ENCODE data around the gene OLIG1.

OLIG1 gene

DNA sequence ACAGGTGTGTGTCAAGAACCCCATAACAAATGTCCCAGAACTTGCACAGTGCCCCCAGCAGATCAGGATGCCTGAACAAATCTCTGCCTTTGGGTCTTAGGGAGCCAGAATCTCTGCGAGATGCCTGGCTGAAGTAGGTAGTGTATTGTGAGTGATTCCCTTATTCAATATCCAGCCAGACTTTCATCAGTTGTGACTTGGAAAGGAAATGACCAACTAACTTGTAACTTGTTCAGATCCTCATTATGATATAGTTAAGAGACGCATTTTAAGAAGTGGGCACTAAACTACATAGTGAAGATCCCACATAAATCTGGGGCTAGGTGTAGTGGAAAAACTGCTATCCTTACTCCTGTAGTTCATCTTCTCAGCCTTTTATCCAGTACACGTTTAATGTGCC is 32.4 kb upstream of the OLIG1 start:
- no peak for DNase-seq
- TF ChIP-seq POLR2A (IDR thresholded peaks at IDR 0.05; ENCODE audit: low read length), result no peak
- no peak for TF ChIP-seq GATA1 (IDR thresholded peaks at IDR 0.05; ENCODE audit: low read depth, low read length)

DNA sequence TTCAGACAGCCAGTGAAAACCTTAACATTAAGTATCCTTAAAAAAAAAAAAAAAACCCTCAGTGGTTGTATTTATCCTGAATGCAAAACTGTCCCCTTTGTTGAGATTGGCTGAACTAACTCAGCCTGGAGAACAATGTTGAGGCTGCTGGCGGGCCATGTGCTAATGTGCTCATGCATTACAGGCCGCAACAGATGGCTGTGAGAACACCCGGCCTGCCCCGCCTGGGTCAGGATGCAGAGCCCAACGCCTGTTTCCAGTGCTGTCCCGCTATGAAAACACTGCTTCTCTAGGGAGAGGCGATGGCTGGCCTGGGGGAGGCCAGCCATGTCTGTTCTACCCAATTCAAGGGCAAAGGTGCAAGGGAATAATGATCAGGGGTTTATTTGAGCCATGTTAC is 30.4 kb upstream of the OLIG1 start:
- DNase-seq, result no peak
- TF ChIP-seq GATA1 (IDR thresholded peaks at IDR 0.05; ENCODE audit: low read depth, low read length), result no peak

DNA sequence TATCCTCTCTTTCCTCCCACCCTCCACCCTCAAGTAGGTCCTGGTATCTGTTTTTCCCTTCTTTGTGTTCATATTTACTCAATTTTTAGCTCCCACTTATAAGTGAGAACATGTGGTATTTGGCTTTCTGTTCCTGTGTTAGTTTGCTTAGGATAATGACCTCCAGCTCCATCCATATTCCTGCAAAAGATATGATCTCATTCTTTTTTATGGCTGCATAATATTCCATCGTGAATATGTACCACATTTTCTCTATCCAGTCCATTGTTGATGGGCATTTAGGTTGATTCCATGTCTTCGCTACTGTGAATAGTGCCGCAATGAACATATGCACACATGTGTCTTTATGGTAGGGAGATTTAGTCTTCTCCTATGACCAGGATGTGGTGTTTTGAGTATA is 29.7 kb upstream of the OLIG1 start:
- no peak for DNase-seq
- TF ChIP-seq GATA1 (IDR thresholded peaks at IDR 0.05; ENCODE audit: low read depth, low read length) (no peak), POLR2A (IDR thresholded peaks at IDR 0.05; ENCODE audit: low read length) (no peak)

DNA sequence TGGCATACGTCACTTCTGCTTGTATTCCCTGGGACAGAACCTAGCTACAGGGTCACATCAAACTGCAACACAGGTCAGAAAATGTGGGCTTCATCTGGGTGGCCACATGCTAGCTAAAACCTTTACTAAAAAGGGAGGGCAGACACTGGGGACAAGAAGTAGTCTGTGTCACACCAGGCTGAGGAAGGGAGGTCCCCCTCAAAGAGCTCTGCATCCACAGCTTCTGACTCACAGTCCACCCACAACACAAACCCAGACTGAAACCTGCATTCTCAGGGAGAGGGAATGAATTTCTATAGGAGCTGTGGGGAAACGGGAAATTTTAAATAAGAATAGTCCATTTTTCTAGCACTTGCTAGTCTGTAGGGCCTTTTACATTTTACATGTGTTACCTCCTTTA is 28.0 kb upstream of the OLIG1 start:
- no peak for DNase-seq
- TF ChIP-seq POLR2A (IDR thresholded peaks at IDR 0.05; ENCODE audit: low read length) (no peak), GATA1 (IDR thresholded peaks at IDR 0.05; ENCODE audit: low read depth, low read length) (no peak)

DNA sequence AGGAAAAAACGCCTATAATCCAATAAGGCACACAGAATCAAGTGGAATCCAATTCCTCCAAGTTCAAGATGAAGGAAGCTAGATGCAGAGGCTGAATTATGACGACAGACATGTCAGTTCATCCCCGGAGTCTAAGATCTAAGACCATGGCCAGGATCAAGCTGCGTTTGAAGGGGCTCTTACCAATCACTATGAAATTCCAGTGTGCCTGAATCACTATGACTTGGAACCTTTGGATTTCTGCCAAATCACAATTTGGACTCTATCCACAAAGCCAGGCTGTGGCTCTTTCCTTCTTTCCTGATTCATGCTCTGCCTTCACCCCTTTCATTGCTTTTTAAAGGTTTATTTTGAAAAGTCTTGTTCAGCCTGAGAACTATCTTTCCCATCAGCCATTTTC is 27.1 kb upstream of the OLIG1 start:
- TF ChIP-seq POLR2A (IDR thresholded peaks at IDR 0.05; ENCODE audit: low read length) (no peak), GATA1 (IDR thresholded peaks at IDR 0.05; ENCODE audit: low read depth, low read length) (no peak)

DNA sequence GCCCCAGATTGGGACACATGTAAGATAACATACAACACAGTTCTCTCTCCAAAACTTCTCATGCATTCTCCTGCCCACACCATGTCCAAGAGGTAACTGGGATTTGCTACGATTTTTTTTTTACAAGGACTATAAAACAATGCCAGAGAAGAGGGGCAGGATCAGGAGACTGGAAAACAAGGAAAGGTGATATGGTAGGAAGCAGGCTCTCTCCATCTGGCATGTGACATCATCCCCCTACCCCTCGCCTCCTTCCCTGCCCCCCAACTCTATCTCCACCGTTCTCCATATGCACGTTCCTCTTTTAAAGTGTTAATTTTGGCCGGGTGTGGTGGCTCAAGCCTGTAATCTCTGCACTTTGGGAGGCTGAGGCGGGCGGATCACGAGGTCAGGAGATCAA is 23.5 kb upstream of the OLIG1 start:
- no peak for DNase-seq
- TF ChIP-seq POLR2A (IDR thresholded peaks at IDR 0.05; ENCODE audit: low read length), result no peak

More for the DNA sequence above, 27.1 kb upstream of the OLIG1 start:
- DNase-seq, result no peak

DNA sequence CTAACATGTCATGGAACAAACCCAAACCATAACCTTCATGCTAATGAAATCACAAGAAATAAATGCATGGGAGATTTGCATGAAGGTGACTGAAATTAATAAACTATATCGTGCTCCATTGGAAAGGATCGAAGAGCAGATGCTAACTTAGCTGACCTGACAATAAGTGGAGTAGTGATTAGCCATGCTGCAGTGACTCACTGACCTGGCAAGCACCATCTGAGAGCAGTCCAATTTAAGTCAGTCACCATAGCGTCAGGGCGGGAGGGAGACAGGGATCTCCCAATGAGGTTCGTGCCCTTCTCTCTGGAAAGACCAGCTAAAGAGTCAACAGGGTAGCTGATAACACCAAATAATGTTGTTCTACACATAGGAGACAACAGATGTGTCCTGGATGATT is 22.7 kb upstream of the OLIG1 start:
- DNase-seq, result no peak
- TF ChIP-seq POLR2A (IDR thresholded peaks at IDR 0.05; ENCODE audit: low read length), result no peak
- no peak for TF ChIP-seq GATA1 (IDR thresholded peaks at IDR 0.05; ENCODE audit: low read depth, low read length)

DNA sequence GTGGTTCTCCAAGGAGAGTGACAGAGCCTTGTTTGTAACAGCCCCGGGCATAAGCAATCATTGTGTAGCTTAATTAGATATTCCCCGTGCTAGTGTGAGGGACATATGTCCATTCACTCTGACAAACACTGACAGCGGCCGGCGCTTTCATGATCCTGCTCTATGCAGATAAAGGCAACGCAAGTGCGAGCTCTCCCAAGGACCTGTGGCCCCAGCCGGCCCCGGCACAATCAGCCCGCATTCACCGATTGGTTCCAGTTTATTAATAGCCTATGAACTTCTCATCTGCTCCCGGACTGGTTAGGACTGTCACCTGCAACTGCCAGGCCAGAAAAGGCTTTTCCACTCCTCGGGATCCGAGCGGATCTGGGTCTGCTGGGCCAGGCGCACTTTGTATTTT is 18.0 kb upstream of the OLIG1 start:
- TF ChIP-seq GATA1 (IDR thresholded peaks at IDR 0.05; ENCODE audit: low read depth, low read length) (no peak), POLR2A (IDR thresholded peaks at IDR 0.05; ENCODE audit: low read length) (no peak)
- no peak for DNase-seq

DNA sequence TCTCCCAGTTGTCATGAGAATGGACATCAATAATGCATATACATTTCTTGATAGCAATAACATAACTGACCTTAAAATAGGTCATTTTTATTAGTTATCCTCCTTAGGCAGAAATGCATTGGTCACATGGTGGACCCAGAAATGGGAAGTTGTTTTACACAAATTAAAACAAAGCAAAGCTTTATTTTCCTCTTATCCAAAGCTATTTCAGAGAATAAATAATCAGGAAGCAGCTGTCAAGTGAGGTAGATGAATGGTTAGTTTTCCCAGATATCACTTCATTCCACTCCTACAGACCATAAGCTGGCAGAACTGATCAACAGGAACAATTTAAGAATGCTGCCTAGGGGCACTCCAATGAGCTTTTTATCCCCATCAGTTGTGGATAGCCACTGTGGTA is 16.0 kb upstream of the OLIG1 start:
- TF ChIP-seq GATA1 (IDR thresholded peaks at IDR 0.05; ENCODE audit: low read depth, low read length) (no peak), POLR2A (IDR thresholded peaks at IDR 0.05; ENCODE audit: low read length) (no peak)
- DNase-seq, result no peak

DNA sequence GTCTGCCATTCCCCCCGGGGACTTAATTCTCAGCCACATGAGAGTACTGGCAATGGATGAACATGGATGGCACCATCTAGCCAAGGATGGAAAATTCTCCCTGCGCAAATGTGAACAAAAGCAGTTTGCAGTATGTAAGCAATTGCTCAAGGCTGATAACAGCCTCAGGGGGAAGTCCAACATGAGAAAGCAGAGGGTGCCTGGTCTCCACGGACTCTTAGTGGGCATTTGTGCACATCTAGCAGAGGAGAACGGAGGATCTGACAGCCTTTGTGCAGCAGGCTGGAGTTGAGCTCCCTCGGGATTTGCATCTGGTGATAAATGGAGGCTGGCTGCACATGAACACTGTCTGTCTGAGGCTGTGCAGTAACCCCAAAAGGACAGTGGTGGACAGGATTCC is 13.9 kb upstream of the OLIG1 start:
- no peak for DNase-seq
- TF ChIP-seq GATA1 (IDR thresholded peaks at IDR 0.05; ENCODE audit: low read depth, low read length) (no peak), POLR2A (IDR thresholded peaks at IDR 0.05; ENCODE audit: low read length) (no peak)

DNA sequence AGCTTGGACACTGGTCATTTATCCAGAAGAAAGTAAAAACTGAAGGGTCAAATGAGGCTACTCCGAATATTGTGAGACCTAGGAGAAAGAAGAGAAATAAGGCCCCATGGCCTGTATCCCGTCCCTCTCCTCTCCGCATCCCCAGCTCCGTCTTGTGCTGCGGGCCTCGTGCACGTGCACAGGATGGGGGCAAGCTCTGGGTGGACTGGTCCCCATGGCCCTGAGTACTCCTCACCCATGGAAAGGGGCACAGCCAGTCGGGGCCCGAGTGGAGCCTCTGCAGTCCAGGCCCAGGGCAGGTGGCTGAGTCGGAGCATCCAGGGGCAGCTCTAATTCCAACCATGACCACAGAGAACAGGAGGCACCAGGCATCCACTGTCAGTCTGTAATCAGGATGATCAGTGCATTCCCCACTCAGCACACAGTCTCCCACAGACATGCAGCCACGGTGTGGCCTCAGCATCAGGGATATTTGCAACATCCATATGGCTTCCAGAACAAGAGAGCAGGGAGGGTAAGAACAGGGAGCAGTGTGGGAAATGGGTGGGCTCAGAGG is 12.5 kb upstream of the OLIG1 start:
- no peak for TF ChIP-seq POLR2A (IDR thresholded peaks at IDR 0.05; ENCODE audit: low read length)
- TF ChIP-seq GATA1 (IDR thresholded peaks at IDR 0.05; ENCODE audit: low read depth, low read length), result no peak
- no peak for DNase-seq

DNA sequence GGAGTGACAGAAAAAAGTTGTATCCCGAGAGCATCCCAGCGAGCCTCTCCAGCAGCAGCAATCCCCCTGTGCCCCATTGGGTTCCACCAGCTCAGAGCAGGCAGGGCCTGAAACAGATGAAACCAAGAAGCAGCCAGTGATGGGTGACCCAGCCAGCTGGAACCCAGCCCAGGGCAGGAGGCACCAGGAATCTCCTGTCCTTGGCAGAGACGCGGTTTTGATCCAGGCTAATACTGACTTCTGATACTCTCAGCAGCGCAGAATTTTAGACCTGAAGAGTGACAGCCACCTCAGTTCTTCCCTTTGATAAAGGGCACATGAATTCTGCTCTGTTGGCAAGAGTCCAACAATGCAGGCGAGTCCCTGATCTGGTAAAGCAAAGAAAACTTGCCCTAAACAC is 11.4 kb upstream of the OLIG1 start:
- peak; percentile 20 to 21 for DNase-seq

DNA sequence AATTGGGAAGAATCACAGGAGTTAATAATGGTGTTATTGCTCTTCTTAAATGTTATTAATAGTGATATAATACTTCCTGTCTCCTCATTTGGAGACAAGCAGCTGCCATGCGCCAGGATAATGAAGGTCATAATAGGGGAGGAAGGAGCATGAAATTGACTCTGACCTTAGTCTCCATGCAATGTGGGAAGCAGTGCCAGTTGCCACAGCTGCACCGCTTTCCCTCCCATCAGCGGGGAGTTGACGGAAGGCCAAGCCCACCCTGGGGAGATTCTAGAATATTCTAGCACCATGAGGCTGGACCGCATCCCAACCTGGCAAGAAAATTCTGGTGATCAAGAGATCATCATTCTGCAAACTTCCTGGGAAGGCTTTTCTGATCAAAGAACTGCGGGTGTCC is 11.0 kb upstream of the OLIG1 start:
- DNase-seq, result no peak
- TF ChIP-seq GATA1 (IDR thresholded peaks at IDR 0.05; ENCODE audit: low read depth, low read length) (no peak), POLR2A (IDR thresholded peaks at IDR 0.05; ENCODE audit: low read length) (no peak)

More for the DNA sequence above, 11.4 kb upstream of the OLIG1 start:
- no peak for TF ChIP-seq GATA1 (IDR thresholded peaks at IDR 0.05; ENCODE audit: low read depth, low read length)
- no peak for TF ChIP-seq POLR2A (IDR thresholded peaks at IDR 0.05; ENCODE audit: low read length)

DNA sequence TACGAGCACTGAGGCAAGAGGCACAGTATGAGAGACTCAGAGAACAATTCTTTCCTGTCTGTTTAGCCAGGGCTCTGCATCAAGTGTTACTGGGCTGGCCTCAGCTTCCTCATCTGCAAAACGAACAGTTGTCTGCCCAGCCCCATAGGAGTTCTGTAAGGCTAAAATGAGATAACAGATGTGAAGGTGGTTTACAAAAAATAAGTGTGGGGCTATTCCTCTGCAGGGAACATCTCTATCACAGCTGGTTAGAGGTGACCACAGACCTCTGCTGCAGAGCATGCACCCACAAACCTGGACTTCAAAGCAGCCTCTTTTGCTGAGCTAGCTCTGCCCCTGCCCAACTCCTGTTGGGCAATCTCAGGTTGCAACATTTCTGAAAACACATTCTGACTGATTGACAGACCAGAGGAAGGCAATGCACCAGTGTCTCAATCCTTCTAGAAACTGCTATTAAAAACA is 10.5 kb upstream of the OLIG1 start:
- TF ChIP-seq POLR2A (IDR thresholded peaks at IDR 0.05; ENCODE audit: low read length), result no peak
- no peak for TF ChIP-seq GATA1 (IDR thresholded peaks at IDR 0.05; ENCODE audit: low read depth, low read length)
- peak in 1 of 2 experiments; percentile 21 for DNase-seq

DNA sequence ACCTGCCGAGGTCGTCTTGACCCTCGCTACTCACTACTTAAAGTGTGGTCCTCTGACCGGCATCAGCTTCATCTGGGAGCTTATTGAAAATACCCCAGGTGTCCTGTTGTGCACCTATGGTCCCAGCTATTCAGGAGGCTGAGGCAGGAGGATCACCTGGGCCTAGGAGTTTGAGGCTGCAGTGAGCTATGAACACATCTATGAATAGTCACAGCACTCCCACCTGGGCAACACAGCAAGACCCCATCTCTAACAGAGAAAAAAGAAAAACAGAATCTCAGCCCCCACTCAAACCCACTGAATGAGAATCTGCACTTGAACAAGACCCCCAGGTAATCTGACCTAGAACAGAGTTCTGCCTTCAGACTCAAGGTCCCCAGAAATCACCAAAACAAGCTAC is 8.7 kb upstream of the OLIG1 start:
- TF ChIP-seq POLR2A (IDR thresholded peaks at IDR 0.05; ENCODE audit: low read length) (no peak), GATA1 (IDR thresholded peaks at IDR 0.05; ENCODE audit: low read depth, low read length) (no peak)
- no peak for DNase-seq

DNA sequence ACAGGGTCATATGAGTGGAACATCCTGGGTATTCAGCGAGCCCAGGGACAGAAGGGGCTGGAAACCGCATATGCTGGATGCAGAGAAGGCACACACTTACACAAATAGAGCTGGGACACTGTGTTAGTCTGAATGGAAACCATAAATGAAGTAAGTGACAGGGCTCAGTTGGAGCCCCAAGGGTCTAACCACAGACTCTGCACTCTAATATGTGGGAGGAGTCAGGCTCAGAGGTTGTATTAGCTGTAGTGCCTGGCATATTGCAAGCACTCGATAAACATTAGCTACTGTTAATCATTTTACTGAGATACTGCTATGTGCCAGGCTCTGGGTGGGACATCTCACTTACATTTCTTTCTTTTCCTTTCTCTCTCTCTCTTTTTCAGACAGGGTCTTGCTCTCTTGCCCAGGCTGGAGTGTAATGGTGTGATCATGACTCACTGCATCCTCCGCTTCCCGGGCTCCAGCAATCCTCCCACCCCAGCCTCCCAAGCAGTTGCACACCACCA is 6.5 kb upstream of the OLIG1 start:
- peak in 1 of 2 experiments; percentile 24 for DNase-seq
- no peak for TF ChIP-seq GATA1 (IDR thresholded peaks at IDR 0.05; ENCODE audit: low read depth, low read length)
